Measurements from ENCODE around the gene SPIC. TPM values are rescaled to one million over a fixed set of nuclear protein-coding genes. Genes with fewer than 3 reads are reported as not detected.
A peak's percentile ranks its signal among the peaks of the same experiment; 100 is the strongest.
"Not testable (repeated sequence)": the region's sequence is repeated elsewhere in the genome, so short reads cannot be mapped to it uniquely, and the experiment has no call there.

Gene SPIC
- not detected in 2 replicates for total RNA-seq (2014; rRNA removed; shearing (Covaris generic))

DNA sequence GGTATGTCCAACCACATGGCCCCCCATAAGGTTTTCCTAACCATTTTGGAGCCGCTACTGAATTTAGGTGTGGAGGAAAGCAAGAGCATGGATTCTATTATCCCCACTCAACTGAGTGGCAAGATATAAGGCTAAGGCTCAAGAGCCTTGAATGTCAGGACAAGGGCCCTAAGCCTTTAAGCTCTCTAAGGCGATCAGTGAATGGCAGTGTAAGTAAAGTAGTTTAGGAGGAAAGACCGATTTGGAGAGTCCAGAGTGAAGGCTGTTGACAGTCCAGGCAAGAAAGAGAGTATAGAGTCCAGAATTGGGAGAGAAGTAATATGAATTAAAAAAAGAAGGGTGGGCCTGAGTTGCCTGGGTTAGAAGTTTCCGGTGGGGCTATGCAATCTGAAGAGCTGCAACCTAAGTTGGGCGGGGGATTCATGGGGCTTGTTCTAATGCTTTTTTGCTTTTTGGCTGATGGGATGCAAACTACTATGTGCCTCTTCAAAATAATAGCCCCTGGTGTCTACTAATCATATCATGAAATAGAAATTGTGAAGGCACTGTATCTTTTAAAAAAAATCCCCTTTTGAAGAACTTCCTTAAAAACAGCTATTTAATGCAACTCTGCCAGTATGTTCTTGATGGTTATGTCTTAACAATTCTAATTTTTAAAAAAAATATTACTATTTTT lies at the start of gene SPIC:
Gene SPIC, plus strand, starts transcription at position 626 of the 676 bp plus-strand sequence. CDS start 1,569 bp downstream, outside the sequence.
- DNase-seq (ENCODE audit: low spot score), result no peak

DNA sequence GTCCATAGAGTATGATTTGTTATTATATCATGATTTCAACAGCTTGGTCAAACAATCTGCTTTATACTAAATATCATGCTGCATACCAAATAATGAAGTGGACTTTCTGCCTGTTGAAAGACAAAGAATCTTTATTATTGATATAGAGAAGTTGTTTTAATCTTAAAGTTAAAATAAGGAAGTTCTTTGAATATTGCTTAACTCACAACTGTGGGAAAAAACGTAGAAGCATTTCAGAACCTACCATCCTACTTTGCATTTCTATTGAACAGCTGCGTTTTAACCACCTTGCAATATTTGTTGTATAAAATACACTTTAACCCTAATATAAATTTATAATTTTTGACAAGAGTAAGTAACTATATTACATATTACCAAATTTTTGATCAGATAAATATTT lies 44.7 kb upstream of the SPIC start:
- DNase-seq (ENCODE audit: low spot score), result no peak

DNA sequence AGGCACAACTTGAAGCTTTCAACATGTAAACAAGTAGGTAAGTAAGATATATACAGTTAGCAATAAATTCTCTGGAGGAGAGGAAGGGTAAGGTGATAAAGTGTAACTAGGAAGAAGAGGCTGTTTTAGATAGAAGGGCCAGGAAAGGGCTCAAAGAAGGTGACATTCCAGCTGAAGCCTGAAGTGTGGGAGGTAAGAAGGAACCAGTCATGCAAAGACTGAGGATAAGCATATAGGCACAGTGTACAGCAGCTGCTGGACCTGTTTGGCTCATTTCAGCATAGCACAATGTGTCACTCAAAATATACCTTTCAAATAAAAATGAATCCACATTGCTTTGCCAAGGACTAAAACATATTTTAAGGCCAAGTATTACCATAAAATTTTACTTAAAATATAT lies 39.0 kb upstream of the SPIC start:
- DNase-seq (ENCODE audit: low spot score), result no peak

- no peak for DNase-seq (ENCODE audit: low spot score)
Observed at GRCh38 chr12:101439236-101439635, 35.9 kb upstream of the SPIC start.

DNA sequence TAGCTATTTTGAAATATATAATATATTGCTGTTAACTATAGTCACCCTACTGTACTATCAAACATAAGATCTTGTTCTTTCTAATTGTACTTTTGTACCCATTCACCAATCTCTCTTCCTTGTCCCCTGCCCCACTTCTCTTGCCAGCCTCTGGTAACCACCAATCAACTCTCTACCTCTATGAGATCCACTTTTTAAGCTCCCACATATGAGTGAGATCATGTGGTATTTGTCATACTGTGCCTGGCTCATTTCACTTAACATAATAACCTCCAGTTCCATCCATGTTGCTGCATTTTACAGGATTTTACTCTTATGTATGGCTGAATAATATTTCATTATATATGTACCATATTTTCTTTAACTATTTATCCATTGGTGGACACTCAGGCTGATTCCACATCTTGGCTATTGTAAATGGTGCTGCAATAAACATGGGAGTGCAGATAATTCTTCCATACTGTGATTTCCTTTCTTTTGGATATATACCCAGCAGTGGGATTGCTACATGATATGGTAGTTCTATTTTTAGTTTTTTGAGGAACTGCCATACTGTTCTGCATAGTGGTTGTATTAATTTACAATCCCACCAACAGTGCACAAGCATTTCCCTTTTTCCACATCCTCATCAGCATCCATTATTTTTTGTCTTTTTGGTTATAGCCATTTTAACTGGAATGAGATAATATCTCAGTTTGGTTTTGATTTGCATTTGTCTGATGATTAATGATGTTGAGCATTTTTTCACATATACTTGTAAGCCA lies 33.5 kb upstream of the SPIC start:
- no peak for DNase-seq (ENCODE audit: low spot score)

- DNase-seq (ENCODE audit: low spot score), result no peak
Observed at GRCh38 chr12:101455685-101456084, 19.5 kb upstream of the SPIC start.

GRCh38 chr12:101459642-101460346 lies 15.3 kb upstream of the SPIC start:
- DNase-seq (ENCODE audit: low spot score), result peak; percentile 55

DNA sequence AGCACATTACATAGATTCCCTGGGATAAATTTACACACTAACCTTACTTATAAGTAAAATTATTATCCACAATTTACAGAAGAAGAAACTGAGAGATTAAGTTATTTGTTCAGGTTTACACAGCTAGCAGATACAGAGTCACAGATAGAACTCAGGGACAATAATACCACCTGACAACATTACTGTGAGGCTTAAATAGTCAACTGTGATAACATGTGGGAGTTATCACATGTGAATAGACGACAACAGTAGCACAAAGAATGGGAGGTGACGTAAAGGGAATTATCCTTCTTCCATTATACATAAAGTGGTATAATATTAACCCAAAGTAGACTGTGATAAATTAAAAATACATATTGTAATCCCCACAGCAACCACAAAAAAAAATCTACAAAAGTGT lies 6.2 kb upstream of the SPIC start:
- no peak for DNase-seq (ENCODE audit: low spot score)

DNA sequence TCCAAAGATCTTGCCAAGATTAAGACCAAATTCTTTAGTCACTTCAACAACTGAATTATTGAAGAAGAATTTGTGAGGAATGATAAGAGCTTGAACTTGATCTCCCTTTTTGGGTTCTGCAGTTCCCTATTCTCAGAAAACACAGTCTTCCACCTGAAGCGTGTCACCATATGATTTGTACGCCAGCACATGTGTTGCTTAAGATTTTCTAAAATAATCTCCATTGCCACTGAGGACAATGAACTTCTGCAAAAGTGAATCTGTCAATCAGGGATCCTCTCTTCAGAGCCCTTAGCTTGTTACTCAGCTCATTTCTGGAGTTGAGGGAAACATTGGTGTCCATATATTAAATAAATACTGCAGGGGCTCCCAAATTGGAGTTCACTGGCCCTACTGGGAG lies 4.2 kb upstream of the SPIC start:
- DNase-seq (ENCODE audit: low spot score), result no peak

GRCh38 chr12:101471878-101472277 lies 3.3 kb upstream of the SPIC start:
- not testable (repeated sequence) for DNase-seq (ENCODE audit: low spot score)

DNA sequence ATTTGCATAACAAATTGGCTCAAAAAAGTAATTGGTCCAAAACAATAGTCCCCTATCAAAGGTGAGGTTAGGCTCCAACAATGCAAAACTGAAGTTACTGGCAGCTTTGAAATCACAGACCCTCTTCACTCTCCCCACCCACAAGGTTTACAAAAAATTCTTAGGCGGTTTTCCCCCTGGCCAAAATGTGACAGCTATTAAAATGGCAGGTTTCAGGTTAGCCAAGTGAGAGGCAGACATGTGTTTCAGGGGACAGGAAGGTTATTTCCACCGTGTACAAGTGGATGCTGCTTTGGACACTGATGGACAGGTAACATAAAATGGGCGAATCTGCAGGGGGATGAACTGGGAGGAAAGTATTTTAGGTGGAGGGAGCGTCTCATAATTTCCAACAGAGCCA lies 888 bp upstream of the SPIC start:
- DNase-seq (ENCODE audit: low spot score), result no peak

GRCh38 chr12:101475751-101476305 lies 692 bp downstream of the SPIC start:
- DNase-seq (ENCODE audit: low spot score), result no peak

DNA sequence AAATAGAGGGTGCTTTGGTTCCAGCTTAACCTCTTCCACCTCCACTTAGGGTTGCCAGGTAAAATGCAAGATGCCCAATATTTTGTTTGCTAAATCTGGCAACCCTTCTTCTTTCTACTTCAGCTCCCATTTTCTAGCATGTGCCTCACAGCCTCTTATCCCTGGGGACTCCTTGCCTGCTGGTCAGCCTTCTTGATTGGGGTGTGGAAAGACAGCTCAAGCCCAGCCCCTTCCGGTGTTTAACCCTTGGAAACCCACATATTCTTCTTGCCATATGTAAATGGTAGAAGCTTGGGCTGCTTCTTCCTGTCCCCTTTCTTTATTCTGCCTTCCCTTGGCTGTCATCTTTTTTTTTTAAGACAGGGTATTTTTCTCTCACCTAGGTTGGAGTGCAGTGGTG lies 5.7 kb downstream of the SPIC start:
- no peak for DNase-seq (ENCODE audit: low spot score)

DNA sequence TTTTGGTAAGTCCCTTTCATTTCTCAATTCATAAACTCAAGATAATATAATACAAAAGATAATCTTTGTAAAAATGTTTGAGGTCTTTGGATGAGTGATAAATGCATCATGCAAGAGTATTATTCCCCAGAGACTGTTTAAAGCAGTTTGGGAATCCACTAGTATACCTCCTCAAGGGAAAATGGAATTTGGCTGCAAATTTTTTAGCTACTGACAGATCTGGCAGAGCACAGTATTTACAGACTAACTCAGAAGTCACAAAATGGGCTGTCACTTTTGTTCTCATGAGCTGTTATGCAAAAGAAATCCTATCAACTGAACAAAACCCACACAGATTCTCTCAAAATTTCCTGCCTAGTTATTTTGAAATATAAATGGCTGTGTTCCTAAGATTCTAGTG lies 9.9 kb downstream of the SPIC start:
- no peak for DNase-seq (ENCODE audit: low spot score)

GRCh38 chr12:101488469-101488868 lies 13.3 kb downstream of the SPIC start:
- no peak for DNase-seq (ENCODE audit: low spot score)

DNA sequence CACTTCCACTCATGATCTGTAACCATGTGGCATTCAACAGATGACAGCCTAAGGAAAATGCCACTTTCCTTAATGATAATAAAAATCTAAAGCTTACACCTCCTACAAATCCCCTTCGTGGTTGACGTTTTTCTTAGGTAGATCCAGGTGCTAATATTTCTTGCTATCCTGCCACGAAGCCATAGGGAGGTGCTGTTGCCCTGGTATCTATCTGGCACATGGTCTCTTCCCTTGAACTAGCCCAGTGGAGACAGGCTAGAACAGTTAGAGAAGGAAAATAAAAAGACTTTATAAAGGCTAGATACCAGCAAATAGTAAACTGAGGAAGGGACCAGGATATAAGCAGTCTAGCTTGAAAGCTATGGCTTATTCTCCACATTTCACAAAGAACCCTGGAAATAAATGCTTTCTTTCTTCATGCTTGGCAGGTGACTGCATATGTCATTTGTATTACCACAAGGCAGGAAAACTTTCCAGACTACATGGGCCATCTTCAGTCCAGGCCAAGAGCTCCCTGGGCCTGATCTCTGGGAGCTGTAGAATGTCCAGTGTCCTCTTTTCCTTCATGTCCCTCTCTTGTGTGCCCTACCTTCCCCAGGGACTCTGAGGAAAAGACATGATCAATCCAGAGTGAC lies 15.3 kb downstream of the SPIC start:
- DNase-seq (ENCODE audit: low spot score), result no peak

DNA sequence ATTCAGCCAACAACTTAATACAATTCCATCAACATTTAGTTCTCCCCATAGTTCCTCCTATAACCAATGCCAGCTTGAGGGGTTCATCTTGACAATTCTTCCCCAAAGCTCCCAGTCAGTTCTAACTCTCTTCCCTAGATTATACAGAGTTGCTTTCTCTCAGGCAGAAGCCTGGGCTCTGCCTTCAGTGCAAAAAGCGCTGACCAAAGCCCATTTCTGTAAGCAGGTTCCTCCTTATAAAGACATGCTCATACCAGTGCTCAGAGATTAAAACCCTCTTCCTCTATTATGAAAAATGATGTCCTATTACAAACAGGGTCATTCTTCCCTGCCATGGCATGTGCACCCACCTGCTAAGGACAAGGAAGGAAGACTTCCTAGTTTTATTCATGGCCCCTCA lies 16.2 kb downstream of the SPIC start:
- DNase-seq (ENCODE audit: low spot score), result no peak

GRCh38 chr12:101493556-101493955 lies 18.4 kb downstream of the SPIC start:
- no peak for DNase-seq (ENCODE audit: low spot score)

GRCh38 chr12:101498252-101498651 lies 23.1 kb downstream of the SPIC start:
- DNase-seq (ENCODE audit: low spot score), result no peak

DNA sequence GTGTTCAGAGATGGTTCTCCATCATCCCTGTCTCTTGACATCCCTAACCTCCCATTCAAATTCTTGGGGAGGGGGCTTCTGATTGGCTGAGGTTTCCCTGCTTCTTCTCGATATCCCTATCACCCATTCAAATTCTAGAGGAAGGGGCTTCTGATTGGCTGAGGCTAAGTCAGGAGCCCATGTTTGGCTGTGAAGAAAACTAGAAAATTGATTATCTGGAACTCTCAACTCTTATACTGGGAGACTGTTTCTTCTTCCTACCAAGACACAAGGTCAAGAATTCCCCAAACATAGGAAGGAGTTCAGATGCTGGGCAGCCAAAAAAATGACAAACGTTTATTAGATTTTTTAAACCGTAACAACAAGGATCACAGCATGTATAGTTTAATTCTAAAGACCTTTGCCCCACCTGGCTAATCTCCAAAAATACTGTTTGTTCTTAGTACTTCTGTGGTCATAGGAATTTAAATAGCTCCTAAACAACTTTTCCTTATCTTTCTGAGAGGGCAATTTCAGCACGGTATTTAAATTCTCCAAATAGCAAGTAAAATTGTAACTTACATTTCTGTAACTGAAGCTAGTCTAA lies 26.4 kb downstream of the SPIC start:
- peak; percentile 24 for DNase-seq (ENCODE audit: low spot score)

DNA sequence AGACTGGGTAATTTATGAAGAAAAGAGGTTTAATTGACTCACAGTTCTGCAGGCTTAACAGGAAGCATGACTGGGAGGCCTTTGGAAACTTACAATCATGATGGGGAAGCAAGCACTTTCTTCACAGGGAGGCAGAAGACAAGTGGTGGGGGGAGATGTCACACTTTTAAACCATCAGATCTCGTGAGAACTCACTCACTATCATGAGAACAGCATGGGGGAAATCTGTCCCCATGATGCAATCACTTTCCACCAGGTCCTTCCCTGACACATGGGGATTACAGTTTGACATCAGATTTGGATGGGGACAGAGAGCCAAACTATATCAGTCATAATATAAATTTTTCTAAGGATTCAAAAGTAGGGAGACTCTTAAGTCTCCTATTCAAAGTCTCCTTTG lies 46.0 kb downstream of the SPIC start:
- no peak for DNase-seq (ENCODE audit: low spot score)

DNA sequence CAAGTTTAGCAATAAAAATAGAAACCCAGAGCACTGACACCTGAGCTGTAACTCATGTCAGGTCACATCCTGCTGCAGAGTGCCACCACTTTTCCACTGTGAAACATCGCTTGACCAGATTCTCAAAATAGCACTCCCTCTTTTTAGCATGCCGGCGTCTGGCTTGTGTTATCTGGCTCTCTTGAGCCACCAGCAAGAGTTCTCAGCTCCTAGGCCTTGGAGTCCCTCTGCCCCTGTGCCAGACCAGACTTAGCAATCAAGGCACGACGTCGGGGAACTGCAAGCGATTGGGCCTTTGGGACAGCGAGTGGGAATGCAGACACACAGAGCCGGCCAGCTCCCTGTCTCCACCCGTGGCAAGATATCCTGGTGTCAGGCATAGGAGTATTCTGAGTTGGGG lies 52.5 kb downstream of the SPIC start:
- no peak for DNase-seq (ENCODE audit: low spot score)

Measured in A172 (cell line).